ENCODE results near the gene DENND4A.

- TF ChIP-seq EZH2 (IDR thresholded peaks at IDR 0.05; ENCODE audit: low read length, unreplicated experiment) (no peak), CTCF (conservative IDR thresholded peaks at IDR 0.05; ENCODE audit: low read depth, low read length) (no peak), EZH2phosphoT487 (IDR thresholded peaks at IDR 0.05; ENCODE audit: borderline replicate concordance, low read length) (no peak)
Measured at GRCh38 chr15:65695081-65695480, 97.0 kb downstream of the DENND4A start.
